ENCODE measurements around the gene FBLN1.
"Not testable (repeated sequence)": the region's sequence is repeated elsewhere in the genome, so short reads cannot be mapped to it uniquely, and the experiment has no call there.

FBLN1 gene

DNA sequence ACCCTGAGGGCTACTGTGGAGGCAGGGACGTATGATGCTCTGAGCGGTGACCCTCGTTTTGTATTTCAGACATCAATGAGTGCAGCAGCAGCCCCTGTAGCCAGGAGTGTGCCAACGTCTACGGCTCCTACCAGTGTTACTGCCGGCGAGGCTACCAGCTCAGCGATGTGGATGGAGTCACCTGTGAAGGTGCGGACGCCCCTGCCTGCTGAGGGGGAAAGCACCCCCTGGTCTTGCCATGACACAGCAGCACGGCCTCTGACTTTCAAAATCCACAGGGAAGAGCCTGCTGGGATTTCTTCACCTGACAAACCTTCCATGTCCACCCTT, 44.3 kb downstream of the FBLN1 start:
- no peak for DNase-seq

DNA sequence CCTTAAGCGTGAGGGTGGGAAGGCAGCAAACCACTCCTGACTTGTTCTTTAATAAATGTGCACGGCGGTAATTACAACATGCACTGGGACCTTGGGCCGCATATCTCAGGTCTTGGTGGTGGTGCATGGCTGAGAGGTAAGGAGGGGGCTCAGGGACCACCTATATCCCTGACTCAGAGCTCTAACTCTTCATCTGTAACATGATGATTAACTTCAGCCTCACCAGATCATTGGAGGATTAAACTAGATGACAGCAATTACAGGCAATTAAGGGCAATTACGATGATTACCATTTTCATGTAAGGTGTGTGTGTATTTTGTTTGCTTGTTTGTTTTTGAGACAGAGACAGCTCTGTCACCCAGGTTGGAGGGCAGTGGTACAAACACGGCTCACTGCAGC, 45.0 kb downstream of the FBLN1 start:
- no peak for DNase-seq

DNA sequence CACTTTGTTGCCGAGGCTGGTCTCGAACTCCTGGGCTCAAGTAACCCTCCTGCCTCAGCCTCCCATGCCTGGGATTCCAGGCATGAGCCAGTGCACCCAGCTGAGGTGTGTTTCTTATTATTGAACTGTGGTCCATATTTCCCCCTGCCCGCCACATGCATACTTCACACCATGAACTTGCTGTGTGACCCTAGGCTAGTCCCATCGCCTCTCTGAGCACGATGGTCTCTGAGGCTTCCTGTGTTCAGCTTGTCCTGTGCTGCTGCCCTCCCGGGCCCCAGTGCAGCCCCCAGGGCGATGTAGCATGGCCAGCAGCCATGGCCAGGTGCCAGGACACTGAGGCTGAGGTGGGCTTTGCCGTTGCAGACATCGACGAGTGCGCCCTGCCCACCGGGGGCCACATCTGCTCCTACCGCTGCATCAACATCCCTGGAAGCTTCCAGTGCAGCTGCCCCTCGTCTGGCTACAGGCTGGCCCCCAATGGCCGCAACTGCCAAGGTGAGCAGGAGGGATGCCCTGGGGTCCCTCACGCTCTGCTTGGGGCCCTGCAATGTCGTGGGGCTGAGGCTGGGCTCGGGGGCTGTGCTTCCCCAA, 45.7 kb downstream of the FBLN1 start:
- DNase-seq, result no peak

DNA sequence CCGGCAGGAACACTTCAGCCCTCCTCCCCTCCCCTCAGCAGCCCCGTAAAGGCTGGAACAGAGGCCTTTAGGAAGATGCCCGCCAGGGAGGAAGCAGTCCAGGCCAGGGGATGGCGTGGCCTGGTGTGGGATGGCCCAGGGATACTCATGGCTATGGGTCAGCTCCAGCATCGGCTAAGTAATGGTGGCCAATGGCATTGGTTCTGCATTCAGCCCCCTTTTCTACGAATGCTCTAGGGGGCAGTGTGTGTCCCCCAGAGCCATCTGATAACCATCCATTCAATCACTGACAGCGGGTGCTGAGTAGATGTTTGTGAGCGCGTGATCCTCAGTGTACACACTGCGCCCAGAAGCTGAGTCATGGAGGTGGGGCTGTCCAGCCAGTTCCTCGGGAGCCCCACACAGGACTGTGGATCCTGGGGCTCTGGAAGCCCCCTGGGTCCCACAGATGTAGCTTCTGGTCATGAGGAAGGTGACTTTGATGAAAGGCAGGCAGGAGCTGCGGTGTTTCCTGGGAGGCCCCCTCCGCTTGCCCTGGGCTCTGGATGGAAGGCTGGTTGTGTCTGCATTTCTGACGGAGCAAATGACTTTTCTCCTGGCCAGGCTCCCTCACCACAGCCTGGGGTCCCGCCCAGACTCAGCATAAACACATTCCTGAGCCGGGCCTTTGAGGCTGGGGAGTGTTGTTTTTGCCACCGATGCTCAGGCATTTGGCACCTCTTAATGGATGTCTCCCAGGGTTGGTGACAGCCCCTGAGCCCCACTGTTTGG, 46.5 kb downstream of the FBLN1 start:
- no peak for DNase-seq

DNA sequence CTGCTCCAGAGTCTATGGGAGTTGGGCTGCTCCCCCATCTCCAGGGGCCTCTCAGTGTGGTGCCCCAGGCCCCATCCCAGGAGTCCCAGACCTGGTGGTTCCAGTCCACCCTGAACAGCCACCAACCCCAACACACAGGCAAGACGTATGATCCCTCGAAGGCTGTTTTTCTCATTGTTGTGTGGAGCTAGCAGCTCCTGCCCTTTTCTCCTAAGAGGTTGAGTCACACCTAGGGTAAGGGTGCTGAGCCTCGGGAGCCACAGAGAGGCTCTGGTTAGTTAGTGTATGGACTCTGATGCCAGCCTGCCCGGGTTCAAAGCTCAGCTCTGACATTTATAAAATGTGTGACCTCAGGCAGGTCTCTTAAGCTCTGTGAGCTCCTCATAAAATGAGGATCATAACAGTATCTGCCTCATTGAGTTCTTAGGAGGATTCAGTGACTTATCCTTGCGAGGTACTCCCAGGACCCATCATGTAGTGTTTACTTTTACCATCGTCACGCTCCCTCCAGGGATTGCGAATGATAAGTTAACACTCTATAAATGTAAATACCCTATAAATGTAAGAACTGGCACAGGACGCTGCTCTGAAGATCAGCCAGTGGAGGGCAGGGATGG, 47.2 kb downstream of the FBLN1 start:
- DNase-seq, result no peak

DNA sequence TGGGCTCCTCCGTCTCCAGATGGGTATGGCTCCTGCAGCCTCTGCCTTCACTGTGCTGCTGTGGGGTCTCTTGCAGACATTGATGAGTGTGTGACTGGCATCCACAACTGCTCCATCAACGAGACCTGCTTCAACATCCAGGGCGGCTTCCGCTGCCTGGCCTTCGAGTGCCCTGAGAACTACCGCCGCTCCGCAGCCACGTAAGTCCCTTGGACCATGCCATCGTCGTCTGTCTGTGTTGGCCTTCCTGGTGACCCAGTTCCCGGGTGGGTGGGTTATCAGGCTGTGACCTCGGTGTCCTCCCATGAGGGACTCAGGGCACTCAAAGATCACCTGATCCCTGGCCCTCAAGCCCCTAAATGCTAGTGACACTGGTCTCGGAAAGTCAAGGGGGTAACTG, 47.7 kb downstream of the FBLN1 start:
- no peak for DNase-seq

DNA sequence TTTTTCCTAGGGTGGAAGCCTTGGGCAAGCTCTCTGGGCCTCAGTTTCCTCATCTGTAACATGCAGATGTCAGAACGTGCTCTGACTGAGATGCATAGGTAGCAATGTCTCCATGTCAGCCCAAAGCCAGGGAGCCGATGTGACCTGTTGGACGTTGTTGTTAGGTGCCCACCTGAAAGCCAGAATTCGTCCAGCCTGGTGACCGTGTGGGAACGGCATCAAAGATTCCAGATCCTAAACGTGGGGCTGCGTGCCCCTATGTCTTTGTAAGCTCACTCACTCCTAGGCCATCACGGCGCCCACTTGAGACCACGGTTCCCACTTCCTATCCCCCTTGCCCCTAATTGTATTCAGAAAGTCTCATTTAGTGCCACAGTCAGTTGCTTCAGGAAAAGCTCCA, 48.2 kb downstream of the FBLN1 start:
- DNase-seq, result no peak

DNA sequence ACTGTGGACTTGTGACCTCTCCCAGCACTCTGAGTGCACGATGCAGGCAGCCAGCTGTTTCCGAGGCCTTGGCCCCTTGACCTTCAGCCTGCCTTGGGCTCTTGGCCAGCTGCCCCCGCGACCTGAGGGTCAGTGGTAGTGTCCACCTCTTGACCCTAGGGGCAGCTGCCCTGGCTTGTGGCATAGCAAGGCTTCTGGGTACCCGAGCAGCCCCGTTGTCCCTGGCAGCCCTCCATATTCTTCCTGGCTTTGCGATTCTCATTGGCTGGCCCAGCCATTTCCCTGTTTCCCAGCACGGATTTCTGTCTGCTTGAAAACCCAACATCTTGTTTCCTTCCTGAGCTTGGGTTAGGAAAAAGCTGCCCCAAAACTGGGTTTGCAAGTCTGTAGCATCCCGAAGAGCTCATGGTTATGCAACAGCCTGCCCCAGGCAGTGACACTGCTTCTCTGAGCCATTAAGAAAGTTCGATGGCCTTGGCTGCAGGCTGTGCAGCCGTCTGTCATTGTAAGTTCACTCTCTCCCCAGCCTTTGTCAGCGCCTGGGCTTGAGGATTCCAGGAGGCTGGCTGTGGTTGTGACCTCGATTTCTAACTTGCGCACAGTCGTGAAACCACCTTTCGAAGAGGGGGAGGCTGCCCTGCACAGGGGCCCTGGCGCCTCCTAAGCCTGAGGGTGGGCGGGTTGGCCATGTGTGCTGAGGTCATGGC, 48.8 kb downstream of the FBLN1 start:
- DNase-seq, result peak in 25 of 56 donors; percentile 3 to 69 (median 24)

DNA sequence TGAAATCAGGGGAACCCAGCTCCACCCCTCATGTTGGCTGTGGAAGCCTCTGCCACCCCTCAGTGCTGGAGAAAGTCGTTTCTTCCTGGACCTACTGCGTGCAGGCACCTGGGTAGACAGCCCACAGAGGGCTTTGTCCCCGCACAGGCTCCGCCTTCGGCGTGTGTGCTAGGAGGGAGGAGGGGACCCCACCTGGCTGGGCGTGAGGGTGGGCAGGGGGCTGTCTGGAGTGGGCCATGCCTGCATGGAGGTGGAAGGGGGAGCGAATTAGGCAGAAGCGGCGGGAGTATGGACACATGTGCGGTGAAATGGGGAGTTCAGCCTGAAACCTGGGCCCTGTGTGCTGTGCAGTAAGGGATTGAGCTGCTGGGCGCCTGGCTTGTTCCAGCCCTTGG, 49.3 kb downstream of the FBLN1 start:
- no peak for DNase-seq

DNA sequence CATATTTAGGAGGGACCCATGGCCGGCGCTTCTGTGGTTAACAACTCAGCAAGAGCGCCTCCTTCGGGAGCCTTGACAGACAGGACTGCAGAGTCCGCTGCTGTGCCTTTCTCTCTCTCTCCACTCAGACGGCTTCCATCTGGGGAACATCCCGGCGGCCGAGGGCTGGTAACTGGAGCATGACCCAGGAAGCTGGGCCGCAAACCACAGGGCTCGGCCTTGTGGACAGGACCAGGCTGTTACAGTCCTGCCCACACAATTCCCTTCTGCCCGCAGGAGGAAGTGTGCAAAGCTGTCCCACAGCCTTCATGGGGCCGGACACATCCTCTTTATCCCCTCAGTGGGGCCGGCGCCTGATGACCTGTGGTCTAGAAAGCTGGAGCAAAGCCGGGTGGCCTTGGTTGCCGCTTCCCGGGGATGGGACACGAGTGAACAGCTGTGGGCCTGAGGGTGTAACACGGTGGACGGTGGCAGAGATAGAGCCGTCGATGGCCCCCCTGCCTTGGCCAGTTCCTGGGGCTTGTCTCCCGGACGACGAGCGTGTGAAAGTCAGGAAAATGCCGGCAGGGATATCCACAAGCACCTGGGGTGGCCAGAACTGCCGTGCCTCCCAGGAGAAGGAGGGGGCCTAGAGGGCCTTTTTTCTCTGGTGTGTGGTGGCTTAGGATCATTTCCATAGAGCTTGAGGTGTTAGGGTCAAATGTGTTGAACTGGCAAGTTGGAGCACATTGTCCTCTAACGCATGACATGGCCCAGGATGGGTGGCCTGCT, 50.1 kb downstream of the FBLN1 start:
- peak in 5 of 56 donors; percentile 12 to 36 (median 29) for DNase-seq

DNA sequence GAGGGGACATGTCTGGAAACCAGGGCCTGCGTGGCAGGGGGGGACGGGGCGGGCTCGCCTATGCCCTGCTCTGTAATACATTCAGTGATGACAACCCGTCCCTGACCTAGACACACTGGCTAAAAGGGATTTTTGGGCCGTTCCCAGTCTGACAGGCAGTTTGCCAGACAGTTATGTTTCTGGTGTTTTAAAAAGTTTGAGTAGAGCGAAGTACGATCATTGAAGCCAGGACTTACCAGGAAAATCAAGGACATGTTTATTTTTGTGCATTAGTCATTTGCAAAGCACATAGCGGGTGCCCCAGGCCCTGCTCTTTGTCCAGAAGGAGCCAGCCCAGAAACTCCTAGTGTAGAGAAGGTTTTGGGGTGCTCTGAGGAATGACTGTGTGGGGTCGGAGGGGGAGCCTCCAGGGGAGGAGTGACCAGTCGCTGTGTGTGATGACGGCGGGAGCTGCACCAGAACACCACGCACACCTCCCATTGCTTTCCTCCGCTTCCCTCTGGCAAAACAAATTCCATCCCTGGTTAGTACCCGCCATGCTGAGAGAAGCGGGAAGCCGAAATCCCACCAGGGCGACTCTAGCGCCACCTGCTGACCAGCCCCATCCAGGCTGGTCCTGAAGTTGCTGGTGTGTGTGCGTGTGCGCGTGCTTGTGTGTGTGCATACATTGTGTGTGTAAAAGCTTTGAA, 50.8 kb downstream of the FBLN1 start:
- peak in 49 of 56 donors; percentile 15 to 85 (median 49) for DNase-seq

DNA sequence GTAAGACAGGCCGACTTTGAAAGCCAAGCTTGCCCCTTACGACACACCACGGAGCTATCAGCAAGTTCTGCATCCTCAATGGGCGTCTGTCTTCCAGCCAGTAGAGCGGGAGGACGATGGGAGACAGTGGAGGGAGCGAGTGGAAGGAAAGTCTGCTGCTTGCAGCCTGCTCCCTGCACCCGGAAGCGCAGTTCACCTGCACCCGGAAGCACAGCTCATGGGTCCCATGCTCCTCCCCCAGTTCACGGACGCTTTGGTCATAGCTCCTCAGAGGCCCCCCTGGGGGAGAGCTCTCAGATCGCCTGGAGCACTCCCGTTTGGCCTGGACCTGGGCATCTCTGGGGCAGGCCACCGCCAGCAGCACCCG, 51.3 kb downstream of the FBLN1 start:
- no peak for DNase-seq

DNA sequence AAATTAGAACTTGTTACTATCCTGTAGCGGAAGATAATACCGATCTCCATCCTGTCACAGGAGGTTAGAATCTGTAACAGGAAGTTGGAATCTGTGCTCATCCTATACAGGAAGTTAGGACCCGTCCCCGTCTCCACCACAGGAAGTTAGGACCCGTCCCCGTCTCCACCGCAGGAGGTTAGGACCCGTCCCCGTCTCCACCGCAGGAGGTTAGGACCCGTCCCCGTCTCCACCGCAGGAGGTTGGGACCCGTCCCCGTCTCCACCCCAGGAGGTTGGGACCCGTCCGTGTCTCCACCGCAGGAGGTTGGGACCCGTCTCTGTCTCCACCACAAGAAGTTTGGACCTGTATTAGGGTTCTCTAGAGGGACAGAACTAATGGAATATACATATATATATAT, 52.2 kb downstream of the FBLN1 start:
- DNase-seq, result no peak

DNA sequence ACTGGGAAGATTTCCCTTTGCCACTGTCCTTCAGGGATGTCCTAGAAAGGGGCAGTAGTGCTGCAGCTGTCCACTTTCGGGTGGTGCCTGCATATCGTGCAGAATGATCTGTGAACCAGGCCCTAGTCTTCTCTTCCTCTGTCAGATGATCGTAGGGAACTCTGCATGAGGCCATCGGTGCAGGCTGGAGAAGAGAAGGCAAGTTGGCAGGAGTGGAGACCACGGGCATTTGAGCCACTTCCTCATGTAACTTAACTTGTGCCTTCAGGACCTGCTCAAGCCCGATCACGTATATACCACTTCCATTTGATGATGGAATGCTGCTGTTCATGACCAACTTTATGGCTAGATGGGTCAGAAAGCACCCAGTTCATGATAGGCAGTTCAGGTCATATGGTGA, 55.2 kb downstream of the FBLN1 start:
- DNase-seq, result not testable (repeated sequence)

DNA sequence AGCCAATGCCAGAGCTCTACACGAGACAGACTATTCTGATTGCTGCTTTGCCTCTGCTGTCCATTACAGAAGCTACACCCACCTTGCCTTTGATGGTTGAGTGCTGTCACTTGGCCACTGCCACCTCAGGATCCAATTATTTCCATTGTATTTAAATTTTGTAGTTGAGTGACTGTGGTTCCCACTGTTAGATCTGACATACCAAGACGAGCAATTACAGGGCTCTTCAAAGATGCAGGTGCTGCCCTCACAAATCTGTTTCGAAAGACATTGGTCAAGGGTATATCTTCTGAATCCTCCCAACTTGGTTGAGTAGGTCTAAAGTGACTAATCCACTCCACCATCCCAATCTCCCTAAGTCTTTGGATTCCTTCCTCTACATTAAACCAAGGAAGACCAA, 57.4 kb downstream of the FBLN1 start:
- not testable (repeated sequence) for DNase-seq

DNA sequence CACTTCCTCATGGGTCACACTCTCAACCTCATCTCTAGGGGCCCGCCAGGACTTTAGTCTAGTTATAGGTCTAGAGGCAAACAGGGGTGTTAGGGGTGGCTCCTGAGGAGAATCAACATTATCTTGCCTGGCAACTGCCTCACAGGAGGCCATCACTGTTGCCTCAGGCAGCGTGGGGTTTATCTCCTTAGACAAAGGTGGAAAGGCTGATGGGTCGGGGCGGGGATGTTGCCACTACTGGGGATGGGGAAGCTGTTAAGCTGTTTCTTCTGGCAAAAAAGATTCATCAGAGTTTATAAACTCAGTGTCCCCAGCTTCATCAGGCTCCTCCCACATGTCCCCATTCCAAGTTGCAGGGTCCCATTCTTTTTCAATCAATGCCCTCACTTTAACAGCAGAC, 58.1 kb downstream of the FBLN1 start:
- DNase-seq, result not testable (repeated sequence)

DNA sequence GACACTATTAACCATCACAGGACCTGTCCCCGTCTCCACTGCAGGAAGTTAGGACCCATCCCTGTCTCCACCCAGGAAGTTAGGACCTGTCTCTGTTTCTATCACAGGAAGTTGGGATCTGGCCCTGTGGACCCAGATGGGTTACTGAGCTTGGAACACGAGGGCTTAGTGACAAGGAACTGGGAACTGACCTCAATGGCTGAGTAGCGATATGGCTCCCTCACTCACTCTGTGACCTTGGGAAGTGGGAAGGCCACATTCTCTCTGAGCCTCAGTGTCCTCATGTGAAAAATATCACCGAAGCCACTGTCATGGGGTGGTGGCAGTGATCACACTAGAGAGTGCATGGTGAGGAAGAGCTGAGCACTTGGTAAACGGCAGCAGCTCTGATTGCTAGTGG, 59.4 kb downstream of the FBLN1 start:
- DNase-seq, result no peak

DNA sequence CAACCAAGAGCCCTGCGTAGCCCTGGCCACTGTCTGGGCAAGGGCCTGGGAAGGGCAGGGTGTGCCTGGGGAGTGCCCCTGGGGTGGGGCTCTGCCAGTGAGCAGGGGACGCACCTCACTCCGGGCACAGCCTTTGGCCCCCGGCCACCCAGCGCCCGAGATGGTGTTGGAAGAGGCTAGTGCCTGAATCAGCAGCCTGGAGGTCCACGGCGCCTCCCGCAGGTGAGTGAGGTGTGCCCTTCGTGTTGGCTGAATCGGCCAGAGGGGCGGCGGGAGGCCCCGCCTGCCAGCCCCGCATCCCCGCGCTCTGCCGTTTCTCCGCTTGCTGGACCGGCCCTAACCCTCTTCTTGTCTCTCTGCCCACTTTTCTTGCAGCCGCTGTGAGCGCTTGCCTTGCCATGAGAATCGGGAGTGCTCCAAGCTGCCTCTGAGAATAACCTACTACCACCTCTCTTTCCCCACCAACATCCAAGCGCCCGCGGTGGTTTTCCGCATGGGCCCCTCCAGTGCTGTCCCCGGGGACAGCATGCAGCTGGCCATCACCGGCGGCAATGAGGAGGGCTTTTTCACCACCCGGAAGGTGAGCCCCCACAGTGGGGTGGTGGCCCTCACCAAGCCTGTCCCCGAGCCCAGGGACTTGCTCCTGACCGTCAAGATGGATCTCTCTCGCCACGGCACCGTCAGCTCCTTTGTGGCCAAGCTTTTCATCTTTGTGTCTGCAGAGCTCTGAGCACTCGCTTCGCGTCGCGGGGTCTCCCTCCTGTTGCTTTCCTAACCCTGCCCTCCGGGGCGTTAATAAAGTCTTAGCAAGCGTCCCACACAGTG, 60.1 kb downstream of the FBLN1 start:
- no peak for DNase-seq

DNA sequence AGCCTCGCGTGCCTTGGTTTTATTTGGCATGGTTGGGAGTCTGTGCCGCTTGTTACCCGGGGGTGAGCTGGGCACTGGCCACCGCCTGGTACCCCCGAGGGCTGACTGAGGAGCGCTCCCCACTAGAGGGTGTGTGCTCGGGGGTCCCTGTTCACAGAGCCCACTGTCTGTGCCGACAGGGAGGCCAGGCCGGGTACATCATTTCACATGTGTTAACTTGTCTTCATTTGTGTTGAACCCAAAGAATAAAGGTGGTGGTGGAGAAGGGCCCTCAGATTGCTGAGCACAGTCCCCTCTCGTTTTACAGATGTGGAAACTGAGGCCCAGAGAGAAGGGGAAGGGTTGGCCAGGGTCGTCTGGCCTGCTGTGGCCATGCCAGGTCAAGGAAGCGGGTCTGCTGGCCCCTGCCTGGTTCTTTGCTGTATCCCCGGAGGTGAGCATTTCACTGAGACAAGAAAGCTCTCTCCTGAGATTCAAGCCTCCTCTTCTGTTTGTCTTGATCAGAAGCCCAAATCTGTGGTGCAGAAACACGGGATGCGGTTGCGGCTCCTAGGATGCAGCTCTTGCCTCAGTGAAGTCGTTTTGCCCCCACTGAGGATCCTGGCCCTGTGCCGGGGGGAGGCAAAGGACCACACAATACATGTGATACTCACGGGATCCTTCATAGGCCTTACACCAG, 60.8 kb downstream of the FBLN1 start:
- DNase-seq, result no peak

Data from nucleus accumbens (tissue), 56 donors.